ENCODE data around the gene ANKRD65.

The ANKRD65 gene

GRCh38 chr1:1425753-1426495 is 4.8 kb upstream of the ANKRD65 start:
- no peak overlapping the region for H3K4me3 ChIP-seq (ENCODE audit: low read depth, low read length)
- DNase-seq (ENCODE audit: low read depth), result no peak
- no peak for TF ChIP-seq CTCF (IDR thresholded peaks at IDR 0.05; ENCODE audit: low read depth, low read length, missing control alignments)

DNA sequence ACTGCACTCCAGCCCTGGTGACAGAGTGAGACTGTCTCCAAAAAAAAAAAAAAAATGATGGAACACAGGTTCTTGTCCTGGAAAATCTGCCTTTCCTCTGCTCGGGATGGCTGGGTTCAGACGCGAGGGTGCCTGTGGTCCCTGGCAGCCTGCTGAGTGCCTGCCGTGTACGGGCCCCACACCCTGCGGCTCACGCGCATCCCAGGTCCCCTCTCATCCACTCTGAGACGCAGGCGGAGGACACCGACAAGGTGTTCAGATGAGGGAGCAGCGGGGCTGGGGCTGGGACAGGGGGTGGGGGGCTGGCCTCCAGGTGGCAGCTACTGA is 4.3 kb upstream of the ANKRD65 start:
- H3K4me3 ChIP-seq (ENCODE audit: low read depth, low read length), result no peak overlapping the region
- TF ChIP-seq CTCF (IDR thresholded peaks at IDR 0.05; ENCODE audit: low read depth, low read length, missing control alignments), result no peak
- DNase-seq (ENCODE audit: low read depth), result no peak

GRCh38 chr1:1424707-1425106 is 3.6 kb upstream of the ANKRD65 start:
- no peak for DNase-seq (ENCODE audit: low read depth)
- H3K4me3 ChIP-seq (ENCODE audit: low read depth, low read length), result no peak overlapping the region
- no peak for TF ChIP-seq CTCF (IDR thresholded peaks at IDR 0.05; ENCODE audit: low read depth, low read length, missing control alignments)

DNA sequence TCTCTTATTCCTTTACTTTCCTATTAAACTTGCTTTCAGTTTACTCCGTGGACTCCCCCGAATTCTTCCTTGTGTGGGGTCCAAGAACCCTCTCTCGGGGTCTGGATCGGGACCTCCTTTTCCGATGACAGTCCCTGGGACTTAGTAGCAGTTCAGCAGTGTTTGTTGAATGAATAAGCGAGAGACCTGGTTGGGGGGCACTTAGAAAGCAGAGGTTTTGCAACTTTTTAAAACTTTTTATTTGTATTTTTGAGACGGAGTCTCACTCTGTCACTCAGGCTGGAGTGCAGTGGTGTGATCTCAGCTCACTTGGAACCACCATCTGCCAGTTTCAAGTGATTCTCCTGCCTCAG is 2.1 kb upstream of the ANKRD65 start:
- no peak overlapping the region for H3K4me3 ChIP-seq (ENCODE audit: low read depth, low read length)
- no peak for TF ChIP-seq CTCF (IDR thresholded peaks at IDR 0.05; ENCODE audit: low read depth, low read length, missing control alignments)
- DNase-seq (ENCODE audit: low read depth), result no peak

DNA sequence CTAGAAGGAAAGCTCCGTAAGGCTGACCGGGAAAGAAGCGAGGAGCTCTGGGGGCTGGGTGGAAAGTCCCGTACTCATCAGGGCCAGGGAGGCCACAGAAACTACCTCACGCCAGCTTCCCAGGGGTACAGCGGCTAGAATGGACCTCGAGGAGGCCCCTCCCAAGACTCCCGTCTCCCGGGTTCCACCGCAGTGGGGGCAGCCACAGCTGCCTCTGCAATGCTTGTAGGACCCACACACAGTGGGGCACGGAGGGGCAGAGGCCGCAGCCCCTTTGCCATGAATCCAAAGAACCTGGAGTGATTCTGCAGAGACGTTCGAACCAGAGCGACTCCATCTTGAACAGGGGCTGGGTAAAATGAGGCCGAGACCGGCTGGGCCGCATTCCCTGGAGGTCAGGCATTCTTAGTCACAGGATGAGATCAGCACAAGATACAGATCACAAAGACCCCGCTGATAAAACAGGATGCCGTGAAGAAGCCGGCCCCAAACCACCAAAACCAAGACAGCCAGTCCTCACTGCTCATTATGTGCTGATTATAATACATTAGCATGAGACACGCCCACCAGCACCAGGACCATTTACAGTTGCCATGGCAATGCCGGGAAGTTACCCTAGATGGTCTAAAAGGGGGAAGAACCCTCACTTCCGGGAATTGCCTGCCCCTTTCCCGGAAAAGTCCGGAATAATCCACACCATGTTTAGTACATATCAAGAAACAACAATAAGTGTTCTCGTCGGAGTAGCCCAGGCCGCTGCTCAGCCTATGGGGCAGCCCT is 1.6 kb upstream of the ANKRD65 start:
- no peak for TF ChIP-seq CTCF (IDR thresholded peaks at IDR 0.05; ENCODE audit: low read depth, low read length, missing control alignments)
- H3K4me3 ChIP-seq (ENCODE audit: low read depth, low read length), result no peak overlapping the region
- no peak for DNase-seq (ENCODE audit: low read depth)

DNA sequence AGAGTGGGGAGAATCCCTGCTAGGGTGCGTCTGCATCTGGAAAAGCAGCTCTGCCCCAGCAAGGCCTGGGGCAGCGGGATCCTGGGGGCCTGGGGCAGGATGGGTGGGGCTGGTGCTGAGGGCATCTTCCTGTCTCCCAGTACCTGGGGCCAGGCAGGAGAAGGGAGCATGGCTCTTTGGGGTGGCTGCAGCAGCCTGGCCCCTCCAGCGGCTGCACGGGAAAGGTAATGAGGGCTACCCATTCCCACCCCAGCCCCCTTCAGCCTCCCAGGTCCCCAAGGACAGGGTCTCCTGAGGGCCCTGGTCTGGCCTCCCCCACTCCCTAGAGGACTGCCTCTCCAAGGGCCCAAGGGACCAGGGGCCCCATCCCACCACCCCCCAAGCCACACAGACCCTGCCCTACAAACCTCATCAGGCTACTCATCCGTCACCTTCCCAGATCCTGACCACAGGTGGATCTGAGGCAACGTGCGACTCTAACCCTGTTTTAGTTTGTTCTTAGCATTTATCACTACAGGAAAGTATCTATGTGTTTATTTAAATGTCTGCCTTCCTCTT is 910 bp upstream of the ANKRD65 start:
- TF ChIP-seq CTCF (IDR thresholded peaks at IDR 0.05; ENCODE audit: low read depth, low read length, missing control alignments), result no peak
- DNase-seq (ENCODE audit: low read depth), result no peak
- no peak overlapping the region for H3K4me3 ChIP-seq (ENCODE audit: low read depth, low read length)

Data from GM12864 (cell line).